T1000 (cell line): ENCODE data around the gene TMEM63B.

ENCODE experiments used
- DNase-seq: peaks from one replicate; lab custom pipeline; 2025; ENCODE audit warnings: mixed read lengths; lab: John Stamatoyannopoulos, UW

The TMEM63B gene

GRCh38 chr6:44117397-44118128 is 9.8 kb upstream of the TMEM63B start:
- DNase-seq: no peak

GRCh38 chr6:44119704-44120262 is 7.6 kb upstream of the TMEM63B start:
- DNase-seq: no peak

GRCh38 chr6:44120692-44121443 is 6.5 kb upstream of the TMEM63B start:
- no peak for DNase-seq

GRCh38 chr6:44122801-44123200 is 4.6 kb upstream of the TMEM63B start:
- no peak for DNase-seq

GRCh38 chr6:44123544-44123943 is 3.8 kb upstream of the TMEM63B start:
- no peak for DNase-seq

GRCh38 chr6:44126320-44127149 is 819 bp upstream of the TMEM63B start:
- peak; percentile 13 for DNase-seq

GRCh38 chr6:44128020-44128917 is 915 bp downstream of the TMEM63B start:
- DNase-seq: peak; percentile 6

GRCh38 chr6:44129841-44130322 is 2.5 kb downstream of the TMEM63B start:
- no peak for DNase-seq

- DNase-seq: no peak
Measured at GRCh38 chr6:44131892-44132291, 4.5 kb downstream of the TMEM63B start.

- no peak for DNase-seq
Measured at GRCh38 chr6:44132476-44132875, 5.1 kb downstream of the TMEM63B start.

- peak; percentile 56 for DNase-seq
Measured at GRCh38 chr6:44133003-44133931, 5.9 kb downstream of the TMEM63B start.

GRCh38 chr6:44133981-44134711 is 6.8 kb downstream of the TMEM63B start:
- DNase-seq: no peak

GRCh38 chr6:44135173-44135758 is 7.9 kb downstream of the TMEM63B start:
- no peak for DNase-seq

GRCh38 chr6:44135875-44136274 is 8.5 kb downstream of the TMEM63B start:
- DNase-seq: no peak

- DNase-seq: no peak
Measured at GRCh38 chr6:44138717-44139350, 11.5 kb downstream of the TMEM63B start.

GRCh38 chr6:44139351-44139743 is 12.0 kb downstream of the TMEM63B start:
- no peak for DNase-seq

GRCh38 chr6:44142835-44143234 is 15.5 kb downstream of the TMEM63B start:
- no peak for DNase-seq

GRCh38 chr6:44143731-44144130 is 16.4 kb downstream of the TMEM63B start:
- DNase-seq: no peak
